ENCODE measurements around the gene RDH12.
"Not testable (repeated sequence)": the region's sequence is repeated elsewhere in the genome, so short reads cannot be mapped to it uniquely, and the experiment has no call there.

The RDH12 gene

GRCh38 chr14:67701492-67701891, at the start of gene RDH12:
Gene RDH12 (plus strand): TSS chr14:67701886. CDS start chr14:67722643, 20,757 bp downstream.
- not testable (repeated sequence) for H3K36me3 Mint-ChIP-seq, H3K27me3 Mint-ChIP-seq, H3K4me1 Mint-ChIP-seq, H3K4me3 Mint-ChIP-seq, H3K9me3 Mint-ChIP-seq, H3K27ac Mint-ChIP-seq

- no peak overlapping the region for H3K27ac Mint-ChIP-seq
- peaks cover 3% of the 10 kb centered on the region for H3K36me3 Mint-ChIP-seq
- no peak overlapping the region for H3K4me3 Mint-ChIP-seq
- H3K27me3 Mint-ChIP-seq = no peaks in the 10 kb centered on the region
- no peaks in the 10 kb centered on the region for H3K9me3 Mint-ChIP-seq
- H3K4me1 Mint-ChIP-seq = no peaks in the 10 kb centered on the region
These were observed 49.5 kb upstream of the RDH12 start for GRCh38 chr14:67652189-67652588.

GRCh38 chr14:67653651-67654280, 47.9 kb upstream of the RDH12 start:
- no peaks in the 10 kb centered on the region for H3K4me1 Mint-ChIP-seq
- no peak overlapping the region for H3K27ac Mint-ChIP-seq
- H3K36me3 Mint-ChIP-seq = peaks cover 6% of the 10 kb centered on the region
- H3K27me3 Mint-ChIP-seq = no peaks in the 10 kb centered on the region
- H3K9me3 Mint-ChIP-seq = no peaks in the 10 kb centered on the region
- no peak overlapping the region for H3K4me3 Mint-ChIP-seq

- Mint-ChIP-seq H3K36me3 (peaks cover 2% of the 10 kb centered on the region), H3K4me1 (peaks cover 42% of the 10 kb centered on the region), H3K27me3 (no peaks in the 10 kb centered on the region), H3K27ac (no peak overlapping the region), H3K4me3 (no peak overlapping the region), H3K9me3 (no peaks in the 10 kb centered on the region)
These were observed 38.1 kb upstream of the RDH12 start for GRCh38 chr14:67663633-67664032.

- Mint-ChIP-seq H3K36me3 (peaks cover 1% of the 10 kb centered on the region), H3K4me1 (peaks cover 63% of the 10 kb centered on the region), H3K27me3 (no peaks in the 10 kb centered on the region), H3K27ac (no peak overlapping the region), H3K4me3 (no peak overlapping the region), H3K9me3 (no peaks in the 10 kb centered on the region)
These were observed 35.8 kb upstream of the RDH12 start for GRCh38 chr14:67665868-67666267.

- Mint-ChIP-seq H3K27ac (peak overlapping the region; percentile 66), H3K27me3 (no peaks in the 10 kb centered on the region), H3K4me1 (peaks cover 70% of the 10 kb centered on the region), H3K36me3 (peaks cover 1% of the 10 kb centered on the region), H3K4me3 (no peak overlapping the region), H3K9me3 (no peaks in the 10 kb centered on the region)
These were observed 34.8 kb upstream of the RDH12 start for GRCh38 chr14:67666750-67667449.

GRCh38 chr14:67668559-67668958, 33.1 kb upstream of the RDH12 start:
- H3K4me3 Mint-ChIP-seq = no peak overlapping the region
- no peaks in the 10 kb centered on the region for H3K9me3 Mint-ChIP-seq
- H3K27ac Mint-ChIP-seq = no peak overlapping the region
- H3K36me3 Mint-ChIP-seq = peaks cover 1% of the 10 kb centered on the region
- peaks cover 82% of the 10 kb centered on the region for H3K4me1 Mint-ChIP-seq
- no peaks in the 10 kb centered on the region for H3K27me3 Mint-ChIP-seq

- Mint-ChIP-seq H3K4me3 (peak overlapping the region; percentile 96), H3K27ac (no peak overlapping the region)
These were observed 28.2 kb upstream of the RDH12 start for GRCh38 chr14:67673451-67673850.

GRCh38 chr14:67674139-67674479, 27.6 kb upstream of the RDH12 start:
- H3K9me3 Mint-ChIP-seq = no peaks in the 10 kb centered on the region
- no peaks in the 10 kb centered on the region for H3K27me3 Mint-ChIP-seq
- peak overlapping the region; percentile 96 for H3K4me3 Mint-ChIP-seq
- no peaks in the 10 kb centered on the region for H3K36me3 Mint-ChIP-seq
- H3K4me1 Mint-ChIP-seq = peaks cover 61% of the 10 kb centered on the region
- H3K27ac Mint-ChIP-seq = peak overlapping the region; percentile 96

More at GRCh38 chr14:67673451-67673850, 28.2 kb upstream of the RDH12 start:
- peaks cover 68% of the 10 kb centered on the region for H3K4me1 Mint-ChIP-seq
- no peaks in the 10 kb centered on the region for H3K27me3 Mint-ChIP-seq
- no peaks in the 10 kb centered on the region for H3K9me3 Mint-ChIP-seq
- no peaks in the 10 kb centered on the region for H3K36me3 Mint-ChIP-seq

GRCh38 chr14:67674480-67675218, 27.0 kb upstream of the RDH12 start, which contains the start of gene VTI1B:
Gene VTI1B (minus strand): TSS chr14:67674632. CDS start chr14:67674489, 143 bp downstream.
- no peaks in the 10 kb centered on the region for H3K36me3 Mint-ChIP-seq
- H3K27ac Mint-ChIP-seq = peak within 1 kb of the TSS; percentile 96
- H3K9me3 Mint-ChIP-seq = no peaks in the 10 kb centered on the region
- peak within 1 kb of the TSS; percentile 96 for H3K4me3 Mint-ChIP-seq
- H3K27me3 Mint-ChIP-seq = no peaks in the 10 kb centered on the region
- peaks cover 56% of the 10 kb centered on the region for H3K4me1 Mint-ChIP-seq

- no peaks in the 10 kb centered on the region for H3K27me3 Mint-ChIP-seq
- peak overlapping the region; percentile 90 for H3K27ac Mint-ChIP-seq
- no peaks in the 10 kb centered on the region for H3K9me3 Mint-ChIP-seq
- no peaks in the 10 kb centered on the region for H3K36me3 Mint-ChIP-seq
- H3K4me3 Mint-ChIP-seq = peak overlapping the region; percentile 96
- H3K4me1 Mint-ChIP-seq = peaks cover 51% of the 10 kb centered on the region
These were observed 26.5 kb upstream of the RDH12 start for GRCh38 chr14:67675219-67675582.

GRCh38 chr14:67679006-67679405, 22.7 kb upstream of the RDH12 start:
- peaks cover 30% of the 10 kb centered on the region for H3K4me1 Mint-ChIP-seq

GRCh38 chr14:67680121-67680602, 21.5 kb upstream of the RDH12 start:
- H3K36me3 Mint-ChIP-seq = peaks cover 5% of the 10 kb centered on the region
- H3K27me3 Mint-ChIP-seq = no peaks in the 10 kb centered on the region
- no peaks in the 10 kb centered on the region for H3K9me3 Mint-ChIP-seq
- H3K27ac Mint-ChIP-seq = no peak overlapping the region
- peaks cover 33% of the 10 kb centered on the region for H3K4me1 Mint-ChIP-seq
- no peak overlapping the region for H3K4me3 Mint-ChIP-seq

More at GRCh38 chr14:67679006-67679405, 22.7 kb upstream of the RDH12 start:
- Mint-ChIP-seq H3K36me3 (peaks cover 4% of the 10 kb centered on the region), H3K27me3 (no peaks in the 10 kb centered on the region), H3K27ac (no peak overlapping the region), H3K9me3 (no peaks in the 10 kb centered on the region), H3K4me3 (no peak overlapping the region)

- Mint-ChIP-seq H3K4me1 (peaks cover 27% of the 10 kb centered on the region), H3K4me3 (no peak overlapping the region), H3K27ac (no peak overlapping the region), H3K36me3 (peaks cover 5% of the 10 kb centered on the region), H3K9me3 (no peaks in the 10 kb centered on the region), H3K27me3 (no peaks in the 10 kb centered on the region)
These were observed 20.7 kb upstream of the RDH12 start for GRCh38 chr14:67680941-67681340.

- Mint-ChIP-seq H3K4me3 (no peak overlapping the region), H3K27me3 (no peaks in the 10 kb centered on the region), H3K9me3 (no peaks in the 10 kb centered on the region), H3K27ac (peak overlapping the region; percentile 59), H3K36me3 (peaks cover 12% of the 10 kb centered on the region), H3K4me1 (peaks cover 20% of the 10 kb centered on the region)
These were observed 17.8 kb upstream of the RDH12 start for GRCh38 chr14:67683842-67684241.

GRCh38 chr14:67690011-67690410, 11.7 kb upstream of the RDH12 start:
- Mint-ChIP-seq H3K27ac (no peak overlapping the region), H3K4me1 (peaks cover 36% of the 10 kb centered on the region), H3K36me3 (peaks cover 12% of the 10 kb centered on the region), H3K4me3 (no peak overlapping the region), H3K9me3 (no peaks in the 10 kb centered on the region), H3K27me3 (no peaks in the 10 kb centered on the region)

Data from activated naive CD4-positive, alpha-beta T cell treated with anti-CD3 and anti-CD28 coated beads, Interleukin-2, amount 50 U/mL, for 24 hours (primary cell).